Measurements from ENCODE around the gene TXLNG.

DNA sequence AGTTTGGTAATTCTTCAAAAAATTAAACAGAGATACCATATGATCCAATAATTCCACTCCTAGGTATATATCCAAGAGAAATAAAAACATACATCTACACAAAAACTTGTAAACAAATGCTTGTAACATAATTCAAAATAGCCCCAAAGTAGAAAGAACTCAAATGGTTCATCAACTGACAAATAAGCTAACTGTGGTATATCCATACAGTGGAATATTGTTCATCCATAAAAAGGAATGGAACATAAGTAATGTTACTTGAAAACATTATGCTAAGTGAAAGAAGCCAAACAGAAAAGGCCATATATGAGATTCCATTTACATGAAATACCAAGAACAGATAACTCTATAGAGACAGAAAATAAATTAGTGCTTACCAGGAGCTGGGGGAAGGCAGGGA lies 70.5 kb downstream of the TXLNG start:
- TF ChIP-seq CTCF (IDR thresholded peaks at IDR 0.05) (no peak), POLR2AphosphoS5 (IDR thresholded peaks at IDR 0.05) (no peak)

Measured in upper lobe of left lung (tissue), 4 donors.